Ramos (cell line): ENCODE data around the gene TTC7B.
"Not testable (repeated sequence)": the region's sequence is repeated elsewhere in the genome, so short reads cannot be mapped to it uniquely, and the experiment has no call there.

Source experiments
- in situ Hi-C: fragments of 300-500 bp; cut with MboI; formaldehyde crosslinking; loops from one replicate; pipeline ENCODE4 v1.14.3; 2022; ENCODE audit warnings: low sequenced_read_pairs; ENCODE audit not compliant: unreplicated experiment

The TTC7B gene, protein sequence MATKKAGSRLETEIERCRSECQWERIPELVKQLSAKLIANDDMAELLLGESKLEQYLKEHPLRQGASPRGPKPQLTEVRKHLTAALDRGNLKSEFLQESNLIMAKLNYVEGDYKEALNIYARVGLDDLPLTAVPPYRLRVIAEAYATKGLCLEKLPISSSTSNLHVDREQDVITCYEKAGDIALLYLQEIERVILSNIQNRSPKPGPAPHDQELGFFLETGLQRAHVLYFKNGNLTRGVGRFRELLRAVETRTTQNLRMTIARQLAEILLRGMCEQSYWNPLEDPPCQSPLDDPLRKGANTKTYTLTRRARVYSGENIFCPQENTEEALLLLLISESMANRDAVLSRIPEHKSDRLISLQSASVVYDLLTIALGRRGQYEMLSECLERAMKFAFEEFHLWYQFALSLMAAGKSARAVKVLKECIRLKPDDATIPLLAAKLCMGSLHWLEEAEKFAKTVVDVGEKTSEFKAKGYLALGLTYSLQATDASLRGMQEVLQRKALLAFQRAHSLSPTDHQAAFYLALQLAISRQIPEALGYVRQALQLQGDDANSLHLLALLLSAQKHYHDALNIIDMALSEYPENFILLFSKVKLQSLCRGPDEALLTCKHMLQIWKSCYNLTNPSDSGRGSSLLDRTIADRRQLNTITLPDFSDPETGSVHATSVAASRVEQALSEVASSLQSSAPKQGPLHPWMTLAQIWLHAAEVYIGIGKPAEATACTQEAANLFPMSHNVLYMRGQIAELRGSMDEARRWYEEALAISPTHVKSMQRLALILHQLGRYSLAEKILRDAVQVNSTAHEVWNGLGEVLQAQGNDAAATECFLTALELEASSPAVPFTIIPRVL

DNA sequence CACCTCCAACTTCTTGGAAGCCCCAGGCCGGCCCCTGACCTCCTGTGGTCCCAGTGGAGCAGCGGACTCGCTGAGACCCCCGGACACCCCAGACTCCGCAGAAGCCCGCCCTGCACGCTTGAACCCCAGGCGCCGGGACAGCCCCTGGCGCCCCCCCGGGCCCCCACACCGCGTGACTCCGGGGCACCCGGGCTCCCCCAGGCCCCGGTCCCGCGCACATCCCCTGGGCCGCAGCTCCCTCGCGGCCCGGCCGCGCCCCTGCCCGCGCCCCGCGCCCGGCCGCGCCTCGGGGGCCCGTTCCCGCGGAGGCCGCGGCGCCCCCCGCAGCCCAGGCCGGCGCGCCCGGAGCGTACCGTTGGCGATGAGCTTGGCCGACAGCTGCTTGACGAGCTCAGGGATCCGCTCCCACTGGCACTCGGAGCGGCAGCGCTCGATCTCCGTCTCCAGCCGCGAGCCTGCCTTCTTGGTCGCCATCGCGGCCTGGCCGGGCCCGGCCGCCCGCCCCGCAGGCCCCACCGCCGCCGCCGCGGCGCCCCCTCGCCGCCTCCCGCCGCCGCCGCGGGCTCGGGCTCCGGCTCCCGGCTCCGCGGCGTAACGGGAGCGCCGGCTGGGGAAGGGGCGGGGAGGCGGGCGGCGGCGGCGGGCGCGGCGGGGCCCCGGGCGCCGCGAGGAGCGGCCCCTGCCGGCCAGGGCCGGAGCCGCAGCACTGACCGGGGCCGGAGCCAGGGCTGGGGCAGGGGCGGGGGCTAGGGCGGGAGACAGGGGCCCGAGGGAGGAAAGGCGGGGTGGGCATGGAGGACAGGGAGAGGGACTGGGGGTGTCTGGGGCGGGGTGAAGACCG is at the start of gene TTC7B:
TTC7B (minus strand) TSS at position 609 of the 841 bp plus-strand sequence; CDS start at position 474, 135 bp downstream.
- in situ Hi-C loops = no loop called here

DNA sequence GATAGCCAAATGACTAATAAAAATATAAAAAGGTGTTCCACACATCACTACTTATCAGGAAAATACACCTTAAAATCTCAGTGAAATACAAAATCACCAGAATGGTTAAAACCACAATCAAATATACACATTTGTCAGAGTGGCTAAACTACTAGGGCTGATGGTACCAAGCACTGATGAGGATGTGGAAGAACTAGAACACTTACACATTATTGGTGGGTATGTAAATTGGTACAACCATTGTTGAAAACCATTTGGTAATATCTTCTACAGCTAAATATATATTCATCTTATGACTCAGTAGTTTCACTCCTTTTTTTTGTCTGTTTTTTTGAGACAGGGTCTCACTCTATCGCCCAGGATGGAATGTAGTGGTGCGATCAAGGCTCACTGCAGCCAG is 48.5 kb upstream of the TTC7B start:
- in situ Hi-C loops = no loop called here

DNA sequence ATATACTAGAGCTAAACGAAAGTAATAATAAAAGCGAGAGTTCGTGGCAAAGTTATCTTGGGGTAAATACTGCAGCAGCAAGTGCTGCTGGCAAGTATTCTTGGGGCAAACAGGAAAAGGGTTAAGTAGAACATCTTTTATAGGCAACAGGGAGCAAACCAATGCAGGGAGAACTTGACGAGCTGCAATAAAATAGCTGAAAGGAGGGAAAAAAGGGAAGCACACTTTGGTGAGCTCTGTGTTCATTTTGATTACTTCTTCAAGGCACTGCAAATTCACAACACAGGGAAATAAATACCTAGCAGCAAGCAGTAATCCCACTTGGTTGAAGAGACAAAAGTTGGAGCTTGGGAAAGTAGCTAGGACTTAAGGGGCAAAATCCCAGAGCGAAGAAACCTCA is 42.3 kb upstream of the TTC7B start:
- in situ Hi-C loops = no loop called here

DNA sequence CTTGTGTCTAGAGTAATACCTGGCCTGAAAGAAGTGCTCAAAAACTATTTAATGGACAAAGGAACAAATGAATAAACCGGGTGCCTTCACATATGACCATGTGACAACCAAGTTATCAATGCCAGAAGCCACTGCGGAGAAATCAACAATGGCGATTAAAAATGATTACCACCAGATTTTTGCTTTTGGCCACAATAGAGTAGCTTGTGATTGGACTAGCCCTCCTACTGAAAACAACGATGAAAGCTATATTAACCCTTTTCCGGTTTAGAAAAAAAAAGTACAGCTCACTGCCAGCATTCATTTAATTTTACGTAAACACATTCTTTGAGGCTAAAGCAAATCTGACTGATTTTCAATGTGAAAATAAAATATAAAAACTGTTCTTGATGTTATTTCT is 41.6 kb upstream of the TTC7B start:
- in situ Hi-C loops = no loop called here

DNA sequence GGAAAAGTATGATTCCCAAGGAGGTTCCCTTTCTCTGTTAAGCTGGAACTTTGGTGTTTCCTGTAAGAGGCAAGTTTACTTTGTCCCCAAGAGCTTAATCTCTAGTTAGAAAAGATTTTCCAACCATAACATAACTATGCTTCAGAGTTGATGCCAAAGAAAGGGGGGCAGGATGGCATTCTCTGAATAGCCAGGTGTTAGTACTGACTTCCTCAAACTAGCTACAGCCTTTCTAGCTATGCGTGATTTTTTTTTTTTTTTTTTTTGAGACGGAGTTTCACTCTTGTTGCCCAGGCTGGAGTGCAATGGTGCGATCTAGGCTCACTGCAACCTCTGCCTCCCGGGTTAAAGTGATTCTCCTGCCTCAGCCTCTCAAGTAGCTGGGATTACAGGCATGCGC is 39.9 kb upstream of the TTC7B start:
- in situ Hi-C loops = not testable (repeated sequence)

DNA sequence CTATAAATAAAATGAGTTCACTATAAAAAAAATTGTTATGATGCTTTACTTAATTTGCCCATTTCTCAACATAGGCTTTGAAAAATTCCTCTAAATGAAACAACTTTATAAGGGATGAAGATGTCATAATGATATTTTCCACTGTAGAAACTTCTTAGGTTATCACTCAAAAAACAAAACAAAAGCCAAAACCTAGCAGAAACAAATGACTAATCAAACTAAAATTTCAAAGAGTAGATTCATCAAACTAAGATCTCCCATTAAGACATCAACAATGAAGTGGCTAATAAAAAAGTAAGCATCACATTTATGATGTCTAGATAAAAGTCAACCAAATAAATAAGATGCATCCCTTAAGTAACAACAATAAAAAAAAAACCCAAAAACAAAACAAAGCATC is 36.9 kb upstream of the TTC7B start:
- in situ Hi-C loops = no loop called here

DNA sequence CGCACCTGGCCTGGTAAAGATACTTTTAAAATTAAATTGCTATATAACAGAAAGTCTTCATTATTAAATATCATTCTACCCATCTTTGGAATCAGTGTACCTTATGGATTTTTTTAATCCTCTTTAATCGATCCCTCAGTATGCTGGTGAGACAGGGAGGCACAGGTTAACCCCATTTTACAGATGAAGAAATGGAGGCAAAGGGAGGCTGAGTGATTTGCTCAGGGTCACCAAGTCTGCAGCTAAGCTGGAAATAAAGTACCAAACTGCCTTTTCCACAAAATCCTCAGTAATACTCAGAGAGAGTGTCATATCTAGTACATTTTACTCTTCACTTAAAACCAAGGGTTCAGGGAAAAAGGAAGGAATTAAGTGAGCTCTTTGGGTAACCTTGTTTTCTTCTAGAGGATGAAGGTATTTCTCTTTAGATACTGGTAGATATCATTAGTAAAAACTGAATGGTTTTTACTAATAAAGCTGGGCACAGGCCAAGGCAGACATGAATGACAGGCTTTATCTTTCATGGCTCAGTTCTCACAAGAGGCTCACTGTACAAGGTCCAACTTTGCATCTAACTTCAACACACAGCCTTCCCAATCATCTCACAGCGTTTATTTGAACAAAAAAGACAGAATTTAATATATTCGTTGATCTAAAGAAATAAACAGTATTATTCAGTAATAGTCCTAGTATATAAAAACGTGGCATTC is 35.3 kb upstream of the TTC7B start:
- in situ Hi-C loops = no loop called here

DNA sequence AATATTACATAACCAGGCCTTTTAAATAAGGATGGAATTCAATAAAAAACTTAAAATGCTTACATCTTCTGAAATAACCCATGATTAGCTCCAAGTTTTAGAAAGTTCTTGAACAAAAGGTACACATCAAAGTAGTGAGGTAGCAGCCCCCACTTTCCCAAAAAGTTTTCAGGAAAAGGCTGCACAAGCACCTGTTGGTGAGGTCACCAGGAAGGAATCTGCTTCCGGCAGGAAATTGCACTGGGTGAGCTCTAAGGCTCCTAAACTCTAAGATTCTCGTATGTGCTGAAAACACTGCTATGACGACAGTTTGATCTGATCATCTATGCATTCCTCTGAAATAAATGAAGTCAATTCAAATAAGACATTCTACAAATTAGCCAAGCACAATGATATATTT is 34.3 kb upstream of the TTC7B start:
- in situ Hi-C loops = no loop called here

DNA sequence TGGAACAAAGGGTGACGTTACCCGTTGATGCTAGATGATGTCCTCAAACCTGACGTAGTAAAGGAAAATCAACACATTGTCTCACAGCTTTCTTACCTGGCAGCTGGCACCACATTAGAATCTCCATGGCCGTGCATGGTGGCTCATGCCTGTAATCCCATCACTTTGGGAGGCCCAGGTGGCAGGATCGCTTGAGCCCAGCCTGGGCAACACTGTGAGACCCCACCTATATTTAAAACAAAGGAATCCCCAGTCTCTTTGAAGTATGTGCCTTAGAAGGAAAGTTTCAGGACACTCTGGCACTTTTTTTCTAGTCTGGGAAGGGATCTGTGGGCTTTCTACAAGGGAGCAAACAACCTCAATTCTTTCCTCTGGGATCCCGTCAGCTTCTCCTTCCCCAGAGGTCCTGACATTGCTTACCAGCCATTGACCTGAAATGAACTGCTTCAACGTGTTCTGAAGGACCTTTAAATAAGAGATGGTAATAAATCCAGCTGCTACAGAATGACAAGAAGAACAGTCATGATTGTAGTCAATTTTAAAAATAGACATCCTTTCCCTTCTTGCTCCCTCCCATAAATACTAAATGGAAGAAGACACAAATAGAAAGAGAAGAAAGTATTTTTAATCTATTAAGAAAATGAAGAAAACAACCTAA is 33.7 kb upstream of the TTC7B start:
- in situ Hi-C loops = no loop called here

DNA sequence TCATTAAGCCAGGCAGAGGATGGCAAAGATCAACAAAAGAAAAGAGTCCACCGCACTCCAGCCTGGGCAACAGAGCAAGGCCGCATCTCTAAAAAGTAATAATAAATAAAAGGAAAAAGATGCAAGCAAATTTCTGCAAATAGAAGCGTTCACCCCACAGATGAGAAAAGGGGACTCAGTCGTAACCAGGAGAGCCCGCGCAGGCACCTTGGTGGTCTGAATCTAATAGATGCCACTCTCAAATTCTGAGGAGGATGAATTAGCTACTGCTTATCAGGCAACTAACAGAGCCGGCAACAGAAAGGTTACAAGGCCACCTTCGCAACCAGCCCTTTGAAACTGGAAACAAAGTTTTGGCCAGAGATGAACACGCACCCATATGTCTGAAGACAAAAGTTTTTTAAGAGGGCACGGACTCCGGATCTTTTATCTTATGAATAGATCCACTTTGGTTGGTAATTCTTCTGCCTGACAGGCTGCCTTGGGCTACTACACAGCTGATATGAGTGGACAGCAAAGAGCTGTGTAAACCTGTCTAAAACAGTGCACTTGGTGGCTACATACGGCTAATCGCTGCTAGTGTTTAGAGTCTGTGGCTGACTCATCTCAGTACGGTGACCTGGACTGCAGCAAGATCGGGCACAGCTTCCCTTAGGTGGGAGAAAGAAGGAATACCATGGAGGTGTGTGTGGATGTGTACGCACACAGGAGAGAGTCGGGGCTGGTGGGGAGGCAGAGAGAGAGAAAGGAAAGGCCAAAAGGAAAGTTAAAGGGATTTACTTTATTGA is 32.9 kb upstream of the TTC7B start:
- in situ Hi-C loops = no loop called here

DNA sequence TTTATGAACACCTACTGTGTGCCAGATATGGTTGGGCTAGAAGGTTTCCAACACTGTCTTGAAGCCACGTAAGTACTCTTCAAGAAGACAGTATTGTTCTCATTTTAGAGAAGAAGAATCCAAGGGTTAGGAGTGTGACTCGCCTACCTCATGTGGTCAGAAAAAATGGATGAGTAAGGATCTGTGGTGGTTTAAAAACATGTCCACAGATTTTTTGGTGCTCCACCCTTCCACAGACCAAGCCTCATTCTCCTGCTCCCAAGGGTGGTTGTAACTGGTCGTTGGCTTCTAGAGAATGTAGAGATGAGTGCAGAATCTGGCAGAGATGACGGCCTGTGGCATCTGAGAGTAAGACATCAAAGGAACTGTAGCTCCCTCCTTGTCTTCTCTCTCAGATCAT is 30.3 kb upstream of the TTC7B start:
- in situ Hi-C loops = no loop called here

DNA sequence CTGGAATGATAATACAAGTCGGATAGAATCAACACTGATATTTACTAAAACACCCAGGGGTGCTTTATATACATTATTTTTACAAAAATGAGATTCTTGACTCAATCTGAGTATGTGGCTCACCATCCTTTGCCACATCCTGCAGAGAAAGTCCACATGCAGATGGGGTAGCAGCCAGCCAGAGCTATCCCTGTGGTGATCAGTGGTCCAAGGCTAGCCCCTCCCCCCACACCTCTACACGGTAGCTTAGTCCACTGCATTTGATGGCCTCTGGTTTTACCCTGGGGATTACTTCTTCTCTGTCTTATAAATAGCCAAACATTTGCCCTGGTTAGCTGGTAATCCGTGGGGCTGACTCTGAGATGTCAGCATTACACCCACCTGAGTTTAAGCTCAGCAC is 28.1 kb upstream of the TTC7B start:
- in situ Hi-C loops = no loop called here

DNA sequence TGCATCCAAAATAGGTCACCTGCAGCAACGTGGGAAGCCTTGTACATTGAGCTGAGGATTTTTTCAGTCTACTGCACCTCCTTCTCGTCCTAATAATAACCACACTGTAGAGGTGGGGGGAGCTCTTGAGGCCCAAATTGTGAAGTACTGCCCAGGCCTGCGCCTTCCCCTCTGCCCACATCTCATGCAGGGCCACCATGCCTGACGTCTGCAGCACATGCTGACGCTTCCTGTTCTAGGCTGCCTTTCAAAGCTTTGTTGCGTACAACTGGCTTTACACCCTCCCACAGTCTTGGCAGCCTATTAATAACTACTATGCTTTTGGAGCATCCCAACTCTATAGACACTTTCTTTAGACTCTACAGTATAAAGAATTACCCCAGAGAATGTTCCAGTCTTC is 26.5 kb upstream of the TTC7B start:
- in situ Hi-C loops = no loop called here

DNA sequence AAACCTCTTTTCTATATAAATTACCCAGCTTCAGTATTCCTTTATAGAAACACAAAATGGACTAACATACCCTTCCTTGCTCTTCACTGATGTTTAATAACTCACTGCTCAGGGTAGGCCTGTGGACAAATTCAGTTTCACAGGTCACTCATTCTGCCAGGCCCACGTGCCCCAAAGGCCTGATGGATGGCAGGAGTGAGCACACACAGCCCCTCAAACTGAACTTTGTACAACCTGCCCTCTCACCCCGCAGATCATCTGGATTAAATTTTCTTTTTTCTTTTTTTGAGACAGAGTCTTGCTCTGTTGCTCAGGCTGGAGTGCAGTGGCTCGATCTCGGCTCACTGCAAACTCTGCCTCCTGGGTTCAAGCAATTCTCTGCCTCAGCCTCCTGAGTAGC is 24.4 kb upstream of the TTC7B start:
- in situ Hi-C loops = not testable (repeated sequence)

DNA sequence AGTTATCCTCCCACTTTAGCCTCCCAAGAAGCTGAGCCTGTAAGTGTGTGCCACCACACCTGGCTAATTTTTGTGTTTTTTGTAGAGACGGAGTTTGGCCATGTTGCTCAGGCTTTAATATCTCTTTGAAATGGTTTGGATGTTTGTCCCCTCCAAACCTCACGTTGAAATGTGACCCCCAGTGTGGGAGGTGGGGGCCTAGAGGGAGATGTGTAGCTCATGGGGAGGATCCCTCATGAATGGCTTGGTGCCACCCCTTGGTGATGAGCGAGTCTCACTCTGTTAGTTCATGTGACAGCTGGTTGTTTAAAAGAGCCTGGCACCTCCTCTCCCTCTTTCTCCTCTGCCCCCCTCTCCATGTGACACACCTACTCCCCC is 23.6 kb upstream of the TTC7B start:
- in situ Hi-C loops = no loop called here

DNA sequence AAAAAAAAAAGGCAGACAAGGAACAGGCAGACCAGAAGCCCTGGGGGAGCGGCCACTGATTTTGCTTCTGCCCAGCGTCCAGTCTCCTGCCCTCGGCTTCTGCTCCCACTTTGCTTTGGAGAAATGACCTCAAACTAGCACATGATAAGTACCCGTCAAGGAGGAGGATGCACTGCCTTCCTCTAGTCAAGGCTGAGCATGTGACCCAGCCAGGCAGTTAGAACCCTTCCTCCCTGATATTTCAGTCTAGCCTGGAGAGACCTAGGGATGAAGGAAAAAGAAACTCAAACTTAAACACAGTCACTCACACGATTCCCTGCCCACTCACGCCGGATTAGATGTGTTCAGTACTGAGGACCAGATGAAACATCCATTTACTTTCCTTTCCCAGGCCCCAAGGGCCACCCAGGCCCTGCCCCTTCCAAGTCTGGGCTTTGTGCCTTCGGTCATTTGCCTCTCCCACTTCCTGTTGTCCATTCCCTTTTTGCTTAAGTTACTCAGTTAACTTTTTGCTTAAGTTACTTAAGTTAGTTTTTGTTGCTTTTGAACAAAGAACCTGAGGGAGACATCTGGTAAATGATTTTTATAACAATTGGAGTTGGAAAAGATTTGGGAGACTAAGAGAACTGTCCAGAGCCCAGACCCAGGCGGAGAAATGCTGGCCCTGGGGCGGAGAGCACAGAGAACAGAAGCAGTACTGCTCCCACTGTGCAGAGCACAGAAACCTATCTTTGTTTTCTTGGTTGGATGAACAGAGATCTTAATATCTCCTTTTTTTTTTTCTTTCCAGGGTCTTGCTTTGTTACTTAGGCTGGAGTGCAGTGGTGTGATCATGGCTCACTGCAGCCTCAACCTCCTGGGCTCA is 23.0 kb upstream of the TTC7B start:
- in situ Hi-C loops = no loop called here

DNA sequence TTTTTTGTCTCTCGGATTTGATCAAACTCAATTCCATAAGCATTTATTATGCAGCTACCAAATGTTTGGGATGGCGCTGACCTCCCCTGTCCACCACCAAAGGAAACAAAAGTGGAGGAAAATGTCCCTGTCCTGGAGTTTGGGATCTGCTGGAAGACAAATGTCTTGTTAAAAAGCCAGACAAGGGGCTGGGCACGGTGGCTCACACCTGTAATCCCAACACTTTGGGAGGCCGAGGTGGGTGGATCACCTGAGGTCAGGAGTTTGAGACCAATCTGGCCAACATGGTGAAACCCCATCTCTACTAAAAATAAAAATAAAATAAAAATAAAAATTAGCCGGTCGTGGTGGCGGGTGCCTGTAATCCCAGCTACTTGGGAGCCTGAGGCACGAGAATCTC is 22.3 kb upstream of the TTC7B start:
- in situ Hi-C loops = not testable (repeated sequence)

DNA sequence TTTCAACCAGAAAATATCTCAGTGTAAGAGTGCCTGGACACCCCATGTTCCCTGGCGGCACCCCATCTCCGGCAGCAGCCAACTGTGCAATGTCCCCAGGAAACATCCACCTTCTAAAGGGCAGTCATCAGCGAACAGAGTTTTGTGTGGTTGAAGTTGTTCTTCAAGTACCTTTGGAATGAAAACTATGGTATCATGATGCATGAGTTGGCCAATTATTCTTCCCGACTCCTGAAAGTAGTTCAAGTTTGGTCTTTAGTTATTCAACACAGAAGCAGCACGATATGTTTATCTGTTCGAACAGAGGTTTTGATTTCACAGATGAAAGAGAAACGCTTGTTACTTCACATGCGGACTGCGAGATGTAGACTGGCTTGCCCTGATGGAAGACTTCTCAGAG is 21.1 kb upstream of the TTC7B start:
- in situ Hi-C loops = no loop called here
